Measurements from ENCODE around the gene CEP170B.

CEP170B gene

GRCh38 chr14:104866451-104867370 lies 1.6 kb downstream of the CEP170B start:
- peak overlapping the region; percentile 90 for H3K27ac ChIP-seq
- TF ChIP-seq CTCF (conservative IDR thresholded peaks at IDR 0.05) = no peak

GRCh38 chr14:104867371-104868059 lies 2.4 kb downstream of the CEP170B start:
- peak overlapping the region; percentile 90; the same call in 1 of the 2 replicates for H3K27ac ChIP-seq
- TF ChIP-seq CTCF (conservative IDR thresholded peaks at IDR 0.05) = no peak

- no peak for TF ChIP-seq CTCF (conservative IDR thresholded peaks at IDR 0.05)
- no peak overlapping the region; the same call in 1 of the 2 replicates for H3K27ac ChIP-seq
These were observed 3.1 kb downstream of the CEP170B start for GRCh38 chr14:104868060-104868740.

- H3K27ac ChIP-seq = no peak overlapping the region
- no peak for TF ChIP-seq CTCF (conservative IDR thresholded peaks at IDR 0.05)
These were observed 3.9 kb downstream of the CEP170B start for GRCh38 chr14:104868811-104869572.

- TF ChIP-seq CTCF (conservative IDR thresholded peaks at IDR 0.05) = no peak
- no peak overlapping the region for H3K27ac ChIP-seq
These were observed 4.8 kb downstream of the CEP170B start for GRCh38 chr14:104869669-104870367.

GRCh38 chr14:104870368-104871144 lies 5.5 kb downstream of the CEP170B start:
- no peak overlapping the region for H3K27ac ChIP-seq
- peak; percentile 42 for TF ChIP-seq CTCF (conservative IDR thresholded peaks at IDR 0.05)
